ENCODE measurements around the gene AMMECR1.

The AMMECR1 gene

DNA sequence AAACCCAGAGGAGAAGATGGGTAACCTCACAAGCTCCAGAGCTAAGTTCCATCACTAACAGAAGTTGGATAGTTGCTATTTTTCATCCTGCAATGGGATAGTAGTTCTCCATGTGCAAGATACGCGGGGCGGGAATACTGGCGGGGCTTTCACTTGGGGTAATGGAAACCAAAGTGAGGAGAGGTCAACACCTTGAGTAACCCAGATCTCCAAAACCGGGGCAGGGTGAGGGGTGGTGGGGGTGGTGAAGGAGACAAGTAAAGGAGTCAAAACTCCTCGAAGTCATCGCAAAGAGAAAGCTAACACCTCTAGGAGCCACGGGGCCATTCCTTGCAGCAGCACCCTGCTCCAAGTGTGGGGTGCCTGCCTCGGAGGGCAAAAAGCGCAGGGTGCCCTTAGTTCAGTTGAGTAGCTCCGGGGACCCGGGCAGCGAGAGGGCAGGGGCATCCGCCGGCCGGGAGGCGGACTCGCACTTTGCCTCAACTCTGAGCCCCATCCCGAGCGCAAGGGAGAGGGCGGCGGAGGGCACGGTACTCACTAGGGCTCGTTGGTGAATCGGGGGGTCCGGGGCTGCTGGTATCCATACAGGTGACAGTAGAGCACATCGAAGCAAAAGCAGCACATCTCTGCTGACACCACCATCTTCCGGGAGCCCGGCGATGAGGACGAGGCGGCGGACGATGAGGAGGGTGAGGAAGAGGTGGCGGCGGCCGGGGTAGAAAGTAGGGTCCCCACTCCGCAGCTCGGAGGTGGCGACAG is 645 bp downstream of the AMMECR1 start:
- Histone ChIP-seq H2AFZ (ENCODE audit: low read length) (no peak overlapping the region), H3K27me3 (ENCODE audit: insufficient read depth, low read length) (no peaks in the 10 kb centered on the region), H3K27ac (ENCODE audit: low read depth, low read length, poor library complexity, severe bottlenecking) (peak overlapping the region; percentile 57), H3K36me3 (ENCODE audit: insufficient read depth, low read length) (no peaks in the 10 kb centered on the region), H3K4me3 (ENCODE audit: low read depth, low read length, poor library complexity, severe bottlenecking) (peak overlapping the region; percentile 98), H3K4me1 (ENCODE audit: insufficient read depth, low read length, severe bottlenecking) (peaks cover 35% of the 10 kb centered on the region), H3K9ac (ENCODE audit: low read length) (peak overlapping the region; percentile 96), H3F3A (ENCODE audit: insufficient read depth, low read length) (no peaks in the 10 kb centered on the region), H3K79me2 (ENCODE audit: insufficient read depth, low read length) (peaks cover 50% of the 10 kb centered on the region), H3K9me2 (ENCODE audit: low read depth, low read length) (no peaks in the 10 kb centered on the region), H3K9me3 (ENCODE audit: low read length) (no peaks in the 10 kb centered on the region), H4K20me1 (ENCODE audit: insufficient read depth, low read length) (no peaks in the 10 kb centered on the region), H3K4me2 (ENCODE audit: low read length) (peak overlapping the region; percentile 86)
- TF ChIP-seq EZH2 (IDR thresholded peaks at IDR 0.05; ENCODE audit: borderline replicate concordance, low read length): no peak
- TF ChIP-seq, protein P1, sequence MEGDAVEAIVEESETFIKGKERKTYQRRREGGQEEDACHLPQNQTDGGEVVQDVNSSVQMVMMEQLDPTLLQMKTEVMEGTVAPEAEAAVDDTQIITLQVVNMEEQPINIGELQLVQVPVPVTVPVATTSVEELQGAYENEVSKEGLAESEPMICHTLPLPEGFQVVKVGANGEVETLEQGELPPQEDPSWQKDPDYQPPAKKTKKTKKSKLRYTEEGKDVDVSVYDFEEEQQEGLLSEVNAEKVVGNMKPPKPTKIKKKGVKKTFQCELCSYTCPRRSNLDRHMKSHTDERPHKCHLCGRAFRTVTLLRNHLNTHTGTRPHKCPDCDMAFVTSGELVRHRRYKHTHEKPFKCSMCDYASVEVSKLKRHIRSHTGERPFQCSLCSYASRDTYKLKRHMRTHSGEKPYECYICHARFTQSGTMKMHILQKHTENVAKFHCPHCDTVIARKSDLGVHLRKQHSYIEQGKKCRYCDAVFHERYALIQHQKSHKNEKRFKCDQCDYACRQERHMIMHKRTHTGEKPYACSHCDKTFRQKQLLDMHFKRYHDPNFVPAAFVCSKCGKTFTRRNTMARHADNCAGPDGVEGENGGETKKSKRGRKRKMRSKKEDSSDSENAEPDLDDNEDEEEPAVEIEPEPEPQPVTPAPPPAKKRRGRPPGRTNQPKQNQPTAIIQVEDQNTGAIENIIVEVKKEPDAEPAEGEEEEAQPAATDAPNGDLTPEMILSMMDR (IDR thresholded peaks at IDR 0.05; ENCODE audit: low read length): no peak

DNA sequence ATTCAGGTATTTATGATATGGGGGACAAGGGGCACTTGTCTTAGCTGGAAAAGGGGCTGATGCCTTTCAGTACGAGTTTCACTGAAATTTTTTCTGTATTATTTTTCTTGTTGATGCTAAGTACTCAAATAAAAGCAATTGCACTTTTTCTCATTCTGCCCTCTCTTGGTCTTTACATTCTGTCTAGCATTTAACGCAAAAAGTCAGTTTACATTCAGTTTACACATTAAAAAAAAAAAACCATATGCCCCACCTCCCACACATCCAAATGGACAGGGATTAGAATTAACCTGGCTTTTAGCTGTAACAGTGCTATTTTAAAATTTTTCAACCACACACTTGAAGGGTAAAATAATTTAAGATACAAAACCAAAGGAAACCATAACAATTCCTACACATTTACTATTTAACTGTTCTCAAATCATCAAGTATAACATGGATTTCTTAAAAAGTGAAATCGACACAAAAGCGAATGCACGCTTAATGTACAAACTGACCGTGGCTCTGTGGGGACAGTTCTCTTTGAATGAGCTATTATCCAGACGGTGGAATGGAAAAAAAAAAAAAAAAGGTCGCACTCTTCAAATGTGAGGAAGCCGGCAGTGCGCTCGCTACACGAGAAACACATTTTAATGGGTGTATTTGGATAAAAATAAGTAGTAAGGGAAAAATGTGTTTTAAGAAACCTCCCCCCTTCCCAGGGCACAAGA is 1.4 kb downstream of the AMMECR1 start:
- H3K4me2 ChIP-seq (ENCODE audit: low read length): peak overlapping the region; percentile 86
- H3K9me2 ChIP-seq (ENCODE audit: low read depth, low read length): no peaks in the 10 kb centered on the region
- no peak overlapping the region for H3K27ac ChIP-seq (ENCODE audit: low read depth, low read length, poor library complexity, severe bottlenecking)
- H3K4me1 ChIP-seq (ENCODE audit: insufficient read depth, low read length, severe bottlenecking): peaks cover 42% of the 10 kb centered on the region
- H3K4me3 ChIP-seq (ENCODE audit: low read depth, low read length, poor library complexity, severe bottlenecking): peak overlapping the region; percentile 98
- no peaks in the 10 kb centered on the region for H3K9me3 ChIP-seq (ENCODE audit: low read length)
- H3F3A ChIP-seq (ENCODE audit: insufficient read depth, low read length): no peaks in the 10 kb centered on the region
- H3K9ac ChIP-seq (ENCODE audit: low read length): peak overlapping the region; percentile 96
- no peak overlapping the region for H2AFZ ChIP-seq (ENCODE audit: low read length)
- peaks cover 56% of the 10 kb centered on the region for H3K79me2 ChIP-seq (ENCODE audit: insufficient read depth, low read length)
- H3K27me3 ChIP-seq (ENCODE audit: insufficient read depth, low read length): no peaks in the 10 kb centered on the region
- TF ChIP-seq, protein P1 (IDR thresholded peaks at IDR 0.05; ENCODE audit: low read length): no peak
- no peak for TF ChIP-seq EZH2 (IDR thresholded peaks at IDR 0.05; ENCODE audit: borderline replicate concordance, low read length)
- H4K20me1 ChIP-seq (ENCODE audit: insufficient read depth, low read length): no peaks in the 10 kb centered on the region
- no peaks in the 10 kb centered on the region for H3K36me3 ChIP-seq (ENCODE audit: insufficient read depth, low read length)

DNA sequence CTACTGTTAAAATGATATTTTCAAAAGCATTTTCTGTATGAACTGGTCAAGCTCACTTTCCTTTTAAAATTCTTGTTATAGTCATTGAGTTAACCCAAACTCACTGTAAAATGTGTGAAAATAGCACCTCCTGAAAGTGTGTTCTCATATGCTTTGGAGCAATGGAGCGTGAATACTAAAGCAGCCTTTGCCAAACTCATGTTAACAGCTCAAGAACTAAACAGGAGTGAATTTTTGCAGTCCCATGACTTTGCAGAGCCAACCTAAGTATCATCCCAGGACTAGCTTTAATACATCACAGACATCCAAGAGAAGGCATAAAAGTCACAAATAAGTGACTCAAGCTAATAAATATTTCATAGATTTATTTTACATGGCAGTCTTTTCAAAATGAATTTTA is 2.3 kb downstream of the AMMECR1 start:
- Histone ChIP-seq H3K27me3 (ENCODE audit: insufficient read depth, low read length) (no peaks in the 10 kb centered on the region), H3F3A (ENCODE audit: insufficient read depth, low read length) (no peaks in the 10 kb centered on the region), H3K4me2 (ENCODE audit: low read length) (peak overlapping the region; percentile 86), H3K9ac (ENCODE audit: low read length) (peak overlapping the region; percentile 96; the same call in 1 of the 2 replicates), H3K4me1 (ENCODE audit: insufficient read depth, low read length, severe bottlenecking) (peaks cover 43% of the 10 kb centered on the region), H3K79me2 (ENCODE audit: insufficient read depth, low read length) (peaks cover 62% of the 10 kb centered on the region), H3K36me3 (ENCODE audit: insufficient read depth, low read length) (no peaks in the 10 kb centered on the region), H3K27ac (ENCODE audit: low read depth, low read length, poor library complexity, severe bottlenecking) (no peak overlapping the region), H3K9me2 (ENCODE audit: low read depth, low read length) (no peaks in the 10 kb centered on the region), H3K9me3 (ENCODE audit: low read length) (no peaks in the 10 kb centered on the region), H2AFZ (ENCODE audit: low read length) (no peak overlapping the region), H4K20me1 (ENCODE audit: insufficient read depth, low read length) (no peaks in the 10 kb centered on the region), H3K4me3 (ENCODE audit: low read depth, low read length, poor library complexity, severe bottlenecking) (peak overlapping the region; percentile 98)
- TF ChIP-seq EZH2 (IDR thresholded peaks at IDR 0.05; ENCODE audit: borderline replicate concordance, low read length): no peak
- TF ChIP-seq, protein P1 (IDR thresholded peaks at IDR 0.05; ENCODE audit: low read length): no peak
